ENCODE measurements around the gene CRLF1.

DNA sequence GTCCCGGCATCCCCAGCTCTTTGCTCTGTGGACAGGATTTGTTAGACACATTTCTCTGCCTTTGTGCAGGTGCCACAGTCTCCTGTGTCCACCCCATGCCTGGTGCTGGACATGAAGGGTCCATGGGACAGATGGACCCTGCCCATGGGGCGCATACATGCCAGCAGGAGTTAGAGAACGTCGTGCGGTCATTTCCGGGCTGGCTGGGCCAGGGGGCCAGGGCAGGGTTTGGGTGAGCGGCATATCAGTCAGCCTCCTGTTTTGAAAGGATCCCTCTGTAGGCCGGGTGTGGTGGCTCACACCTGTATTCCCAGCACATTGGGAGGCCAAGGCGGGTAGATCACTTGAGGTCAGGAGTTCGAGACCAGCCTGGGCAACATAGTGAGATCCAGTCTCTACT, 41.2 kb upstream of the CRLF1 start:
- no peak for TF ChIP-seq GATA2 (IDR thresholded peaks at IDR 0.05; ENCODE audit: low read depth, low read length)
- no peak for TF ChIP-seq GATA3 (IDR thresholded peaks at IDR 0.05; ENCODE audit: low read depth, low read length)

Measured in SH-SY5Y (cell line).